Measurements from ENCODE around the gene KCNE2. TPM values are rescaled to one million over a fixed set of nuclear protein-coding genes. Genes with fewer than 3 reads are reported as not detected.

The KCNE2 gene
- polyA plus RNA-seq, 3 donors, result 0.27 TPM; not detected in 2

- peaks cover 2 to 17% (median 6%) of the 10 kb centered on the region in 3 donors for H3K27me3 Mint-ChIP-seq (ENCODE audit: low read depth in 3 of 3)
- 94% methylated on average over 8 of the region's 10 CpGs for WGBS (ENCODE audit: insufficient coverage)
- intact Hi-C loops (cut with micrococcal nuclease), result loop anchor here in 1 of 2 donors (2.0 kb wide), 1 partner anchor 423 kb away; no protein-coding TSS in a partner anchor
These were observed 17.9 kb upstream of the KCNE2 start for GRCh38 chr21:34345892-34346291.

GRCh38 chr21:34348890-34349519 is 14.8 kb upstream of the KCNE2 start:
- Histone ChIP-seq H3K4me3 (replicated peaks in 1 of 3; ENCODE audit: low read depth in 2 of 3, low read length in 3 of 3) (no peak overlapping the region), H3K27ac (ENCODE audit: low read depth in 1 of 2, low read length in 2 of 2) (no peak overlapping the region), H4K20me1 (ENCODE audit: insufficient read depth, low read length) (no peaks in the 10 kb centered on the region), H3K9ac (ENCODE audit: insufficient read depth, low read length, poor library complexity, severe bottlenecking) (no peak overlapping the region), H3K9me3 (replicated peaks in 1 of 2; ENCODE audit: control insufficient read depth in 1 of 2, insufficient read depth in 1 of 2, low read length in 2 of 2) (peaks cover 0 to 3% of the 10 kb centered on the region in 2 donors), H3K27me3 (ENCODE audit: control insufficient read depth in 2 of 2, insufficient read depth in 2 of 2, low read length in 2 of 2) (no peaks in the 10 kb centered on the region), H3K4me1 (ENCODE audit: control insufficient read depth in 1 of 2, insufficient read depth in 2 of 2, low read length in 2 of 2) (no peaks in the 10 kb centered on the region), H3K4me2 (replicated peaks; ENCODE audit: extremely low read depth, low read length, poor library complexity, severe bottlenecking) (no peak overlapping the region), H3K79me2 (ENCODE audit: insufficient read depth, low read length) (no peaks in the 10 kb centered on the region), H3K36me3 (replicated peaks in 1 of 2; ENCODE audit: control insufficient read depth in 1 of 2, insufficient read depth in 2 of 2, low read length in 2 of 2) (no peaks in the 10 kb centered on the region), H2AFZ (ENCODE audit: insufficient read depth, low read depth, low read length, poor library complexity, severe bottlenecking) (no peak overlapping the region)
- intact Hi-C loops (cut with micrococcal nuclease), result loop anchor here in 1 of 2 donors (2.0 kb wide), 1 partner anchor 426 kb away; no protein-coding TSS in a partner anchor
- H3K9me3 Mint-ChIP-seq, result peaks cover 0 to 4% (median 0%) of the 10 kb centered on the region in 7 donors
- WGBS (ENCODE audit: insufficient coverage), result 85% methylated on average over 4 of the region's 5 CpGs
- no peak overlapping the region for H3K27ac Mint-ChIP-seq
- no peak for DNase-seq
- peaks cover 3 to 12% (median 10%) of the 10 kb centered on the region in 3 donors for H3K27me3 Mint-ChIP-seq (ENCODE audit: low read depth in 3 of 3)
- TF ChIP-seq CTCF (IDR thresholded peaks at IDR 0.05), result no peak
- H3K36me3 Mint-ChIP-seq, result no peaks in the 10 kb centered on the region
- H3K4me1 Mint-ChIP-seq, result peaks cover 2% of the 10 kb centered on the region
- no peak overlapping the region for H3K4me3 Mint-ChIP-seq

More at GRCh38 chr21:34345892-34346291, 17.9 kb upstream of the KCNE2 start:
- Histone ChIP-seq H3K9me3 (replicated peaks in 1 of 2; ENCODE audit: control insufficient read depth in 1 of 2, insufficient read depth in 1 of 2, low read length in 2 of 2) (no peaks in the 10 kb centered on the region), H3K4me3 (replicated peaks in 1 of 3; ENCODE audit: low read depth in 2 of 3, low read length in 3 of 3) (no peak overlapping the region), H3K4me2 (replicated peaks; ENCODE audit: extremely low read depth, low read length, poor library complexity, severe bottlenecking) (no peak overlapping the region), H4K20me1 (ENCODE audit: insufficient read depth, low read length) (no peaks in the 10 kb centered on the region), H3K4me1 (ENCODE audit: control insufficient read depth in 1 of 2, insufficient read depth in 2 of 2, low read length in 2 of 2) (no peaks in the 10 kb centered on the region), H2AFZ (ENCODE audit: insufficient read depth, low read depth, low read length, poor library complexity, severe bottlenecking) (no peak overlapping the region), H3K27me3 (ENCODE audit: control insufficient read depth in 2 of 2, insufficient read depth in 2 of 2, low read length in 2 of 2) (no peaks in the 10 kb centered on the region), H3K9ac (ENCODE audit: insufficient read depth, low read length, poor library complexity, severe bottlenecking) (no peak overlapping the region), H3K36me3 (replicated peaks in 1 of 2; ENCODE audit: control insufficient read depth in 1 of 2, insufficient read depth in 2 of 2, low read length in 2 of 2) (no peaks in the 10 kb centered on the region), H3K27ac (ENCODE audit: low read depth in 1 of 2, low read length in 2 of 2) (no peak overlapping the region), H3K79me2 (ENCODE audit: insufficient read depth, low read length) (no peaks in the 10 kb centered on the region)
- Mint-ChIP-seq H3K9me3 (no peaks in the 10 kb centered on the region), H3K27ac (no peak overlapping the region), H3K4me1 (peaks cover 2% of the 10 kb centered on the region), H3K4me3 (no peak overlapping the region), H3K36me3 (no peaks in the 10 kb centered on the region)
- no peak for DNase-seq
- no peak for TF ChIP-seq CTCF (IDR thresholded peaks at IDR 0.05)

All from CD14-positive monocyte (primary cell).